Trophoblast cell (in vitro differentiated cells and primary cell): ENCODE results near the gene CRYL1.
A peak's percentile ranks its signal among the peaks of the same experiment; 100 is the strongest.

Experiments
- DNase-seq, 2 donors: peaks; one replicate each; pipeline ENCODE4 v3.0.0-alpha.2; 2016
- H2AFZ ChIP-seq: 2 replicates; pipeline ENCODE4 v1.6.1; 2013; ENCODE audit warnings: low read length, moderate library complexity, mild to moderate bottlenecking; ENCODE audit not compliant: insufficient read depth, poor library complexity
- H2AK5ac ChIP-seq: 2 replicates; pipeline ENCODE4 v1.6.1; 2013; ENCODE audit warnings: mild to moderate bottlenecking, low read length
- H2BK120ac ChIP-seq: 2 replicates; pipeline ENCODE4 v1.6.1; 2013; ENCODE audit warnings: low read length, mild to moderate bottlenecking, moderate library complexity; ENCODE audit not compliant: insufficient read depth, poor library complexity
- H2BK12ac ChIP-seq: 2 replicates; pipeline ENCODE4 v1.6.1; 2013; ENCODE audit warnings: mild to moderate bottlenecking, low read length, moderate library complexity
- H2BK5ac ChIP-seq: 2 replicates; pipeline ENCODE4 v1.6.1; 2013; ENCODE audit warnings: low read length, low read depth, moderate library complexity, mild to moderate bottlenecking; ENCODE audit not compliant: poor library complexity
- H3K14ac ChIP-seq: 2 replicates; pipeline ENCODE4 v1.6.1; 2013; ENCODE audit warnings: mild to moderate bottlenecking, low read length
- H3K18ac ChIP-seq: 2 replicates; pipeline ENCODE4 v1.6.1; 2013; ENCODE audit warnings: mild to moderate bottlenecking, low read length
- H3K23ac ChIP-seq: 2 replicates; pipeline ENCODE4 v1.6.1; 2013; ENCODE audit warnings: low read length
- H3K27ac ChIP-seq: 2 replicates; pipeline ENCODE4 v1.5.1; 2013; ENCODE audit warnings: low read depth, mild to moderate bottlenecking, inconsistent platforms, low read length, moderate library complexity
- H3K27me3 ChIP-seq: 2 replicates; pipeline ENCODE4 v1.6.1; 2013; ENCODE audit warnings: inconsistent platforms, mild to moderate bottlenecking, low read length, moderate library complexity; ENCODE audit not compliant: insufficient read depth
- H3K36me3 ChIP-seq, 2 experiments: 1 replicate in 1 of 2; 2 replicates in 1 of 2; pipeline ENCODE4 v1.6.1; 2013; ENCODE audit warnings: low read length in 2 of 2, mild to moderate bottlenecking in 2 of 2, moderate library complexity in 1 of 2; ENCODE audit not compliant: insufficient read depth in 2 of 2, control insufficient read depth in 1 of 2
- H3K4ac ChIP-seq: 2 replicates; pipeline ENCODE4 v1.6.1; 2013; ENCODE audit warnings: low read depth, mild to moderate bottlenecking, low read length, moderate library complexity
- H3K4me1 ChIP-seq, 2 experiments: 1 replicate in 1 of 2; 2 replicates in 1 of 2; pipeline ENCODE4 v1.6.1; 2013; ENCODE audit warnings: low read length in 2 of 2, mild to moderate bottlenecking in 2 of 2, moderate library complexity in 1 of 2; ENCODE audit not compliant: insufficient read depth in 2 of 2, control insufficient read depth in 1 of 2
- H3K4me2 ChIP-seq: 2 replicates; pipeline ENCODE4 v1.6.1; 2013; ENCODE audit warnings: inconsistent platforms, mild to moderate bottlenecking, low read length, moderate library complexity
- H3K4me3 ChIP-seq: 2 replicates; pipeline ENCODE4 v1.5.1; 2013; ENCODE audit warnings: mild to moderate bottlenecking, low read depth, low read length, inconsistent platforms
- H3K79me1 ChIP-seq: one replicate; pipeline ENCODE4 v1.6.1; 2013; ENCODE audit warnings: low read length
- H3K79me2 ChIP-seq: 2 replicates; pipeline ENCODE4 v1.6.1; 2013; ENCODE audit warnings: low read length, mild to moderate bottlenecking; ENCODE audit not compliant: control insufficient read depth, insufficient read depth, poor library complexity
- H3K9ac ChIP-seq: 2 replicates; pipeline ENCODE4 v1.6.1; 2013; ENCODE audit warnings: mild to moderate bottlenecking, low read length
- H3K9me3 ChIP-seq: 2 replicates; pipeline ENCODE4 v1.6.1; 2013; ENCODE audit warnings: low read depth, mild to moderate bottlenecking, control low read depth, inconsistent platforms, low read length; ENCODE audit not compliant: insufficient read depth
- H4K12ac ChIP-seq: 2 replicates; pipeline ENCODE4 v1.6.1; 2013; ENCODE audit warnings: low read depth, mild to moderate bottlenecking, low read length, moderate library complexity
- H4K8ac ChIP-seq: 2 replicates; pipeline ENCODE4 v1.6.1; 2013; ENCODE audit warnings: low read depth, mild to moderate bottlenecking, low read length, moderate library complexity
- H4K91ac ChIP-seq: one replicate; pipeline ENCODE4 v1.6.1; 2013; ENCODE audit warnings: low read depth, mild to moderate bottlenecking, low read length, moderate library complexity
- WGBS: extraction: QIAGEN DNeasy Blood & Tissue Kit; methylation state at CpG from one replicate; pipeline ENCODE4 v1.1.7; 2013; ENCODE audit warnings: missing lambda C conversion rate; ENCODE audit not compliant: insufficient read length, insufficient coverage; ENCODE audit errors: extremely low coverage; 5-methylcytosine and 5-hydroxymethylcytosine counted together

Gene CRYL1

DNA sequence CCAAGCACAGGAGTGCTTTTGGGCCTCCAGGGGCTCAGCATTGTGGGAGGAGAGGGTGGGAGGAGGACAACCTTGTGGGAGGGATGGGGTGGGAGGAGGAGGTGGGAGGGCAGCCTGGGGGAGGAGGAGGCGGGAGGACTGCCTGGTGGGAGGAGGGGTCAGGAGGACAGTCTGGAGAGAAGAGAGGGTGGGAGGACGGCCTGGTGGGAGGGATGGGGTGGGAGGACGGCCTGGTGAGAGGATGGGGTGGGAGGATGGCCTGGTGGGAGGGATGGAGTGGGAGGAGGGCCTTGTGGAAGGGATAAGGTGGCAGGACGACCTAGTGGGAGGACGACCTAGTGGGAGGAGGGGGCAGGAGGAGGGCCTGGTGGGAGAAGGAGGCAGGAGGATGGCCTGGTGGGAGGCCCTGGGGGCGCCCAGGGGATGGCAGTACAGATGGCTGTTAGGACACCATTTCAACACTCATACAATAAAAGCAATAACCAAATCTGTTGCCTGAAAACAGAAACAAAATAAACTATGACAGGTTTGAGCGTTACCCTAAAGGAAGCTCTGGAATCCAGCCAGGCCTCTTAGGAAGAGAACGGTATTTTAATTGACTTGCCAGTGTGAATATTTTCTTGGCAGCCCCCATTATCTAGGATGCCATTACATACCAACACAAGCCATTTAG lies 63.7 kb downstream of the CRYL1 start:
- H4K8ac ChIP-seq, result peak overlapping the region; percentile 55
- peak overlapping the region; percentile 33 for H4K91ac ChIP-seq
- peak overlapping the region; percentile 70 for H2BK120ac ChIP-seq
- peak overlapping the region; percentile 56 for H2BK12ac ChIP-seq
- H3K4me3 ChIP-seq, result no peak overlapping the region
- H2BK5ac ChIP-seq, result peak overlapping the region; percentile 49
- H4K12ac ChIP-seq, result no peak overlapping the region
- peaks cover 4 to 13% of the 10 kb centered on the region in 2 experiments for H3K4me1 ChIP-seq
- no peak overlapping the region for H2AK5ac ChIP-seq
- peak overlapping the region; percentile 70 for H3K27ac ChIP-seq
- H3K9me3 ChIP-seq, result no peaks in the 10 kb centered on the region
- no peak overlapping the region for H3K4ac ChIP-seq
- H3K9ac ChIP-seq, result no peak overlapping the region
- no CpG with 5 or more reads among the region's 8 CpGs for WGBS
- H3K14ac ChIP-seq, result peak overlapping the region; percentile 49
- DNase-seq, result peak; percentile 43 to 78
- peak overlapping the region; percentile 1 for H2AFZ ChIP-seq
- H3K27me3 ChIP-seq, result no peaks in the 10 kb centered on the region
- peak overlapping the region; percentile 29 for H3K4me2 ChIP-seq
- H3K79me2 ChIP-seq, result peaks cover 2% of the 10 kb centered on the region
- no peak overlapping the region for H3K23ac ChIP-seq
- H3K36me3 ChIP-seq, result no peaks in the 10 kb centered on the region
- H3K79me1 ChIP-seq, result peaks cover 11% of the 10 kb centered on the region
- H3K18ac ChIP-seq, result no peak overlapping the region

DNA sequence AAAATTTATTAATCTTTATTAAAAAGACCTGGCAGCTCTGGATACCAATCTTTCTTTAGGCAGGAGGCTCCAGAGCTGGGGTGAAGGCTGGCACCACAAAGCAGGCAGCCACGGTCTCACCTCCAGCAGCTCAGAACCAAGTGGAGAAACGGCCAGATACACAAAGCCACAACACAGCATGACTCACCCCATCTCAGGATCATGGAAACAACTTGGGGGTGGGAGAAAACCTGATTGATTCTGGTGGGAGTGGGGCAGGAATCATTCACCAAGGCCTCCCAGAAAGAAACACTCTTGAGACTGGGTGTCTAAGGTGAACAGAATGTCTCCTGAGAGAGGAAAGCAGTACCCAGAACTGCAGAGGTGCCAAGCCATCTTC lies 64.2 kb downstream of the CRYL1 start:
- WGBS, result no CpG with 5 or more reads among the region's 2 CpGs
- Histone ChIP-seq H4K12ac (no peak overlapping the region), H3K27me3 (no peaks in the 10 kb centered on the region), H3K18ac (no peak overlapping the region), H3K79me2 (peaks cover 2% of the 10 kb centered on the region), H2AK5ac (no peak overlapping the region), H2BK12ac (peak overlapping the region; percentile 37), H3K4me3 (no peak overlapping the region), H3K4me2 (no peak overlapping the region), H3K9me3 (no peaks in the 10 kb centered on the region), H3K9ac (no peak overlapping the region), H4K8ac (no peak overlapping the region), H2BK120ac (peak overlapping the region; percentile 70), H3K27ac (peak overlapping the region; percentile 70), H2BK5ac (peak overlapping the region; percentile 49), H3K4ac (no peak overlapping the region), H3K79me1 (peaks cover 11% of the 10 kb centered on the region), H3K4me1 (peaks cover 4 to 13% of the 10 kb centered on the region in 2 experiments), H3K23ac (no peak overlapping the region), H3K36me3 (no peaks in the 10 kb centered on the region), H3K14ac (peak overlapping the region; percentile 49), H2AFZ (peak overlapping the region; percentile 1), H4K91ac (peak overlapping the region; percentile 33)
- peak in 1 of 2 donors; percentile 3 for DNase-seq

DNA sequence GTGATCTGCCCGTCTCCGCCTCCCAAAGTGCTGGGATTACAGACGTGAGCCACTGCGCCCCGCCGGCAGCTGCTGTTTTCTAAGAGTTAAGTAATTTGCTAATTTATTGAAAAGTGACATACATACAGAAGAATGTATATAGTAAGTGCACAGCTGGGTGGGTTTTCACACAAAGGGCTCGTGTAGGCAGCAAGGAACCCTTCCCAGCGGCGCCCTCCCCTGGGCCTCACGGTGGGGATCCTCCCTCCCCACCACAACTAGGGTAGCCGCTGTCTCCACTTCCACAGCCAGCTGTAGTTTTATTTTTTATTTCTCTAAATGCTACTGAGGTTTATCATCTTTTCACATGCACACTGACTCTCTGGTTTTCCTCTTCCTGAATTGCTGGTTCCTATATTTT lies 64.9 kb downstream of the CRYL1 start:
- no peak overlapping the region for H3K9ac ChIP-seq
- H2BK120ac ChIP-seq, result peak overlapping the region; percentile 38
- peaks cover 4 to 13% of the 10 kb centered on the region in 2 experiments for H3K4me1 ChIP-seq
- H3K14ac ChIP-seq, result no peak overlapping the region
- no peak overlapping the region for H3K27ac ChIP-seq
- H3K27me3 ChIP-seq, result no peaks in the 10 kb centered on the region
- H3K9me3 ChIP-seq, result no peaks in the 10 kb centered on the region
- no peak overlapping the region for H2AFZ ChIP-seq
- no peak overlapping the region for H2BK5ac ChIP-seq
- H3K4me3 ChIP-seq, result no peak overlapping the region
- H3K4me2 ChIP-seq, result no peak overlapping the region
- H3K79me1 ChIP-seq, result peaks cover 11% of the 10 kb centered on the region
- no CpG with 5 or more reads among the region's 11 CpGs for WGBS
- no peak overlapping the region for H3K4ac ChIP-seq
- peak overlapping the region; percentile 88 for H2BK12ac ChIP-seq
- peak overlapping the region; percentile 84 for H2AK5ac ChIP-seq
- no peak overlapping the region for H4K8ac ChIP-seq
- no peaks in the 10 kb centered on the region for H3K36me3 ChIP-seq
- no peak overlapping the region for H4K91ac ChIP-seq
- no peak for DNase-seq
- H3K79me2 ChIP-seq, result peaks cover 2% of the 10 kb centered on the region
- H3K23ac ChIP-seq, result no peak overlapping the region
- no peak overlapping the region for H4K12ac ChIP-seq
- no peak overlapping the region for H3K18ac ChIP-seq

DNA sequence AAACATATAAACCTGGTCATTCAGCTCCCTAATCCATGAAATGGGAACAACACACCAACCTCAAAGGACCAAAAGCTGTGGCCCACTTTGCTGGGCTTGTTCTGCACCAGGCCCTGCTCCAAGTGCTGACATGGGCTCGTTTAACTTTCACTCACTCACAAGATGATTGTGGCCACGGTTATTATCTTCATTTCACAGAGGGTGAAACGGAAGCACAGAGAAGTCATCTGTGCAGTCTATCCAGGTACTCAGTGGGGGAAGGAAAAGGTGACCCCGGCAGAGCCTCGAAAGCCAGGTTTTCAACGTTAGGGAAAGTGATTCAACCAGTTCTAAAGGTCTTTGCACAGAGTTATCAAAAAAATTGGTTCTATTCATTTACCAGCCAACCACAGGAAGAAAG lies 68.0 kb downstream of the CRYL1 start:
- no peak overlapping the region for H3K23ac ChIP-seq
- no peak overlapping the region for H2BK120ac ChIP-seq
- H3K27ac ChIP-seq, result no peak overlapping the region
- H3K27me3 ChIP-seq, result no peaks in the 10 kb centered on the region
- no peak overlapping the region for H3K4me3 ChIP-seq
- no peak overlapping the region for H4K12ac ChIP-seq
- peaks cover 9% of the 10 kb centered on the region for H3K79me1 ChIP-seq
- no peaks in the 10 kb centered on the region for H3K79me2 ChIP-seq
- no peak overlapping the region for H4K91ac ChIP-seq
- H3K4me2 ChIP-seq, result no peak overlapping the region
- no peak overlapping the region for H2BK5ac ChIP-seq
- no peak overlapping the region for H2AK5ac ChIP-seq
- H2AFZ ChIP-seq, result no peak overlapping the region
- no peak for DNase-seq
- H3K36me3 ChIP-seq, result no peaks in the 10 kb centered on the region
- H3K18ac ChIP-seq, result no peak overlapping the region
- no CpG with 5 or more reads among the region's 6 CpGs for WGBS
- no peaks in the 10 kb centered on the region for H3K9me3 ChIP-seq
- H2BK12ac ChIP-seq, result no peak overlapping the region
- no peak overlapping the region for H3K14ac ChIP-seq
- H4K8ac ChIP-seq, result no peak overlapping the region
- no peak overlapping the region for H3K4ac ChIP-seq
- peaks cover 4 to 11% of the 10 kb centered on the region in 2 experiments for H3K4me1 ChIP-seq
- no peak overlapping the region for H3K9ac ChIP-seq
